Measurements from ENCODE around the gene PSMC3IP. TPM values are rescaled to one million over a fixed set of nuclear protein-coding genes. Genes with fewer than 3 reads are reported as not detected.

PSMC3IP gene
- total and polyA plus RNA-seq, 2 of the 4 experiments (the other 2 are of a cell fraction) = 5.6 to 9.8 TPM

GRCh38 chr17:42535155-42536047 lies 42.1 kb downstream of the PSMC3IP start:
- Histone ChIP-seq H3K4me3 (ENCODE audit: insufficient read depth, low read depth, low read length) (peak overlapping the region; percentile 53), H3K36me3 (ENCODE audit: control insufficient read depth, insufficient read depth, low read length) (peaks cover 16% of the 10 kb centered on the region), H4K5ac (ENCODE audit: low read depth, low read length) (peak overlapping the region; percentile 100), H3K9me3 (ENCODE audit: control insufficient read depth, insufficient read depth, low read length) (no peaks in the 10 kb centered on the region), H2AK5ac (ENCODE audit: low read depth, low read length) (peak overlapping the region; percentile 99), H3K4me1 (ENCODE audit: control insufficient read depth, insufficient read depth, low read length) (peaks cover 20% of the 10 kb centered on the region), H3K4me2 (ENCODE audit: low read depth, low read length) (peak overlapping the region; percentile 77), H3K4ac (ENCODE audit: low read depth, low read length) (peak overlapping the region; percentile 99), H3K14ac (replicated peaks; ENCODE audit: low read depth, low read length) (peak overlapping the region; percentile 99), H3K79me1 (ENCODE audit: low read depth in 1 of 2, low read length in 2 of 2) (peaks cover 16 to 32% of the 10 kb centered on the region in 2 experiments), H3K9ac (ENCODE audit: low read depth, low read length) (peak overlapping the region; percentile 36), H3K56ac (ENCODE audit: extremely low read depth, insufficient read depth, low read length) (peak overlapping the region; percentile 48), H3K9me1 (ENCODE audit: insufficient read depth, low read length) (peaks cover 26% of the 10 kb centered on the region), H4K91ac (ENCODE audit: insufficient read depth, low read depth, low read length) (peak overlapping the region; percentile 96), H2BK120ac (ENCODE audit: low read depth, low read length) (peak overlapping the region; percentile 78), H3K18ac (ENCODE audit: low read depth, low read length) (peak overlapping the region; percentile 97), H3K23ac (ENCODE audit: low read depth, low read length) (peak overlapping the region; percentile 99), H2AFZ (replicated peaks; ENCODE audit: low read length, poor library complexity) (peak overlapping the region; percentile 90), H2BK15ac (ENCODE audit: low read depth, low read length) (peak overlapping the region; percentile 99), H2BK20ac (ENCODE audit: low read depth, low read length) (peak overlapping the region; percentile 93), H4K20me1 (ENCODE audit: insufficient read depth, low read length) (peaks cover 9% of the 10 kb centered on the region; the same call in 1 of the 2 replicates), H2AK9ac (replicated peaks; ENCODE audit: low read depth, low read length, poor library complexity) (peak overlapping the region; percentile 93), H3K27ac (ENCODE audit: insufficient read depth, low read length) (peak overlapping the region; percentile 78), H3K27me3 (ENCODE audit: control insufficient read depth, insufficient read depth, low read length) (no peaks in the 10 kb centered on the region), H2BK5ac (ENCODE audit: low read depth, low read length, poor library complexity, severe bottlenecking) (peak overlapping the region; percentile 61), H4K8ac (ENCODE audit: low read depth in 2 of 2, low read length in 2 of 2) (peak overlapping the region; percentile 100)
- dilution Hi-C loops (cut with HindIII; ENCODE audit: low sequenced_read_pairs, unreplicated experiment) = no loop called here
- WGBS, 2 experiments (ENCODE audit: extremely low coverage in 2 of 2, insufficient read length in 1 of 2) = 72% methylated on average over 11 of the region's 26 CpGs; no CpG with 5 or more reads in 1 of the 2 experiments
- intact Hi-C loops (cut with micrococcal nuclease) = no loop called here
- POLR2A ChIA-PET (ENCODE audit: unreplicated experiment) = interaction anchor here (1.6 to 1.8 kb wide), 3 partner anchors 15 to 114 kb away, joined by 4 to 6 read pairs (median 4); partner anchors contain the start of gene CAVIN1
- no peak for ATAC-seq (ENCODE audit: low read depth)
- in situ Hi-C loops (cut with MboI; ENCODE audit: low sequenced_read_pairs) = no loop called here
- no peak for DNase-seq
- BruUV-seq (replicated peaks) = no TSS peak
- CTCF ChIA-PET = interaction anchor here (1.8 kb wide), 1 partner anchor 8 kb away, joined by 6 read pairs; no protein-coding TSS in a partner anchor
- TF ChIP-seq MXI1 (IDR thresholded peaks at IDR 0.05; ENCODE audit: borderline replicate concordance, low read depth, low read length) (no peak), CHD1 (IDR thresholded peaks at IDR 0.05; ENCODE audit: low read depth, low read length) (no peak), CEBPB (IDR thresholded peaks at IDR 0.05; ENCODE audit: low read depth, low read length) (no peak), NFE2L2 (IDR thresholded peaks at IDR 0.05; ENCODE audit: low read depth, low read length) (no peak), MAFK (IDR thresholded peaks at IDR 0.05; ENCODE audit: low read depth, low read length) (no peak), FOS (IDR thresholded peaks at IDR 0.05; ENCODE audit: low read depth, low read length) (no peak), USF2 (IDR thresholded peaks at IDR 0.05; ENCODE audit: low read depth, low read length) (no peak), BHLHE40 (IDR thresholded peaks at IDR 0.05; ENCODE audit: low read depth, low read length) (no peak), POLR2A (IDR thresholded peaks at IDR 0.05; ENCODE audit: low read depth, low read length) (no peak), MAZ (IDR thresholded peaks at IDR 0.05; ENCODE audit: borderline replicate concordance, low read depth, low read length) (no peak), RFX5 (IDR thresholded peaks at IDR 0.05; ENCODE audit: low read depth, low read length) (no peak), SMC3 (IDR thresholded peaks at IDR 0.05; ENCODE audit: low read depth, low read length) (no peak), RAD21 (IDR thresholded peaks at IDR 0.05; ENCODE audit: low read length) (no peak), RCOR1 (IDR thresholded peaks at IDR 0.05; ENCODE audit: insufficient replicate concordance, low read length) (no peak), ELK1 (IDR thresholded peaks at IDR 0.05; ENCODE audit: borderline replicate concordance, low read depth, low read length) (no peak)
